Prostate gland (tissue), 2 donors: ENCODE measurements around the gene SKOR1. TPM values are rescaled to one million over a fixed set of nuclear protein-coding genes. Genes with fewer than 3 reads are reported as not detected.

Source experiments
- DNase-seq: peaks from one replicate; pipeline ENCODE4 v3.0.0-alpha.2; 2019; ENCODE audit warnings: low spot score
- H3K27ac ChIP-seq, 2 donors: fragments of 200-600 bp; sonication (generic); 2 replicates each; pipeline ENCODE4 v1.5.1; 2017 to 2019
- H3K27me3 ChIP-seq: fragments of 200-600 bp; sonication (generic); replicated peaks from 2 replicates; pipeline ENCODE4 v1.5.1; 2019; ENCODE audit not compliant: insufficient read depth
- H3K36me3 ChIP-seq, 2 donors: fragments of 200-600 bp; sonication (generic); 1 replicate in 1 of 2; 2 replicates in 1 of 2; pipeline versions ENCODE4 v1.5.1 to v1.8.1; 2017 to 2019
- H3K4me1 ChIP-seq: fragments of 200-600 bp; sonication (generic); replicated peaks from 2 replicates; pipeline ENCODE4 v1.5.1; 2019
- H3K4me3 ChIP-seq, 2 donors: fragments of 200-600 bp; sonication (generic); 2 replicates each; pipeline ENCODE4 v1.5.1; 2017 to 2019
- H3K9me3 ChIP-seq: fragments of 200-600 bp; sonication (generic); 2 replicates; pipeline ENCODE4 v1.5.1; 2017
- CTCF ChIP-seq, 4 experiments: fragments of 200-600 bp in 2 of 4; fragments of 450-650 bp in 2 of 4; sonication (generic) in 2 of 4; IDR thresholded peaks; 1 replicate in 3 of 4; 2 replicates in 1 of 4; pipeline ENCODE4 v1.5.1; 2016 to 2019; ENCODE audit warnings: antibody characterized with exemption in 4 of 4, mild to moderate bottlenecking in 2 of 4, moderate library complexity in 2 of 4
- POLR2A ChIP-seq: fragments of 450-650 bp; IDR thresholded peaks from one replicate; pipeline ENCODE4 v1.6.1; 2016; ENCODE audit warnings: antibody characterized with exemption, mild to moderate bottlenecking
- POLR2AphosphoS5 ChIP-seq: sonication (generic); formaldehyde crosslinking; IDR thresholded peaks from one replicate; pipeline ENCODE4 v1.6.1; 2017; ENCODE audit warnings: antibody characterized with exemption
- WGBS: methylation state at CpG from one replicate; pipeline ENCODE4 v1.1.5; 2018; 5-methylcytosine and 5-hydroxymethylcytosine counted together
- intact Hi-C: fragments of 100-400 bp; cut with DNase I; formaldehyde crosslinking; loops from one replicate; pipeline ENCODE4 v1.14.2; 2022
- small RNA-seq, 2 donors: library from RNA; depleted of rRNA; stranded (forward); fragments of <200 nt; gene quantifications; one replicate each; pipeline ENCODE3, GENCODE V24; 2016
- total RNA-seq, 2 donors: library from RNA; depleted of rRNA; stranded (reverse); fragments of >200 nt; gene quantifications; one replicate each; pipeline ENCODE4 v1.1.0, GENCODE V29; 2016

SKOR1 gene
- total RNA-seq, 2 donors from 2014 or later: 0.59 to 1.7 TPM

GRCh38 chr15:67884009-67884408 lies 58.7 kb downstream of the SKOR1 start:
- WGBS: 68% methylated on average over 6 of the region's 6 CpGs
- intact Hi-C loops: loop anchor here (10.0 kb wide), 1 partner anchor 171 kb away; the partner anchor contains the start of gene PIAS1
- Histone ChIP-seq H3K27me3 (no peaks in the 10 kb centered on the region), H3K36me3 (no peaks in the 10 kb centered on the region), H3K9me3 (no peaks in the 10 kb centered on the region), H3K4me1 (peaks cover 3% of the 10 kb centered on the region), H3K27ac (peak overlapping the region; percentile 77 to 86), H3K4me3 (no peak overlapping the region)
- no peak for TF ChIP-seq POLR2AphosphoS5
- no peak for TF ChIP-seq POLR2A
- TF ChIP-seq CTCF (IDR thresholded peaks at IDR 0.05): no peak
- no peak for DNase-seq

Small RNA genes within 50 kb of the gene (small RNA-seq; reads per million reads assigned to genes)
- 0 reads per million in 2 donors for gene RNU6-1

Other genes with a start within 250 kb of the SKOR1 start
- gene RNU6-1, start 14.5 kb downstream of the SKOR1 start, total RNA-seq: not detected
- gene PIAS1, start 228.8 kb downstream of the SKOR1 start, total RNA-seq: 10 to 100 TPM; 40.9 to 58.4 TPM